DLD1 (cell line): ENCODE measurements around the gene DES.

Experiments used
- in situ Hi-C: cut with HindIII; loops from 2 replicates; pipeline ENCODE4 v1.10.0; 2017; ENCODE audit warnings: low sequenced_read_pairs

DES gene

DNA sequence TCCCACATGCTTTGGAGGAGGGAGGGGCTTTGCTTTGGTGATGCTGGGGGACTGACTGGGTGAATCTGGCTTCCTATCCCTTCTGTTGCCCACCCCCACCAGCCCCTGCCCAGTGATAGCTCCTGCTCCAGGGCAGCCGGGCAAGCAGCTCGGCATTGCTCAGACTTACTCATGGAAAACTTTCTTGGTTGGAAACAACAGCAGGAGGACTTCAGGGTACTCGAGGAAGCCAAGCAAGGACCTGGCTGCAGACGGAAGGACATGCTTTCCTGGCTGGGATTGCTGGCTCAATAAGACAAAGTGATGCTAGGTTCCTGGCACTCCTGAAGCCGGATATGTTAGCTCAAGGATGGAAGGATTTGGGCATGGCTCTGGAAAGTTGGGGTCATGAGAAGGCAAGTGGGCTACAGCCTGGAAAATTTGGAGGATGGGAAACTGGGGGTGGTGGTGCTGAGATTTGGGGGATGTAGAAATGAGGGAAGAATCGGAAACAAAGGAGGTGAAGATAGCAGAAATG lies 19.6 kb downstream of the DES start:
- in situ Hi-C loops, result no loop called here

GRCh38 chr2:219438453-219438852 lies 20.3 kb downstream of the DES start:
- in situ Hi-C loops, result no loop called here

- in situ Hi-C loops, result no loop called here
Measured at GRCh38 chr2:219439506-219439905, 21.3 kb downstream of the DES start.

GRCh38 chr2:219440388-219441256 lies 22.4 kb downstream of the DES start:
- in situ Hi-C loops, result no loop called here

DNA sequence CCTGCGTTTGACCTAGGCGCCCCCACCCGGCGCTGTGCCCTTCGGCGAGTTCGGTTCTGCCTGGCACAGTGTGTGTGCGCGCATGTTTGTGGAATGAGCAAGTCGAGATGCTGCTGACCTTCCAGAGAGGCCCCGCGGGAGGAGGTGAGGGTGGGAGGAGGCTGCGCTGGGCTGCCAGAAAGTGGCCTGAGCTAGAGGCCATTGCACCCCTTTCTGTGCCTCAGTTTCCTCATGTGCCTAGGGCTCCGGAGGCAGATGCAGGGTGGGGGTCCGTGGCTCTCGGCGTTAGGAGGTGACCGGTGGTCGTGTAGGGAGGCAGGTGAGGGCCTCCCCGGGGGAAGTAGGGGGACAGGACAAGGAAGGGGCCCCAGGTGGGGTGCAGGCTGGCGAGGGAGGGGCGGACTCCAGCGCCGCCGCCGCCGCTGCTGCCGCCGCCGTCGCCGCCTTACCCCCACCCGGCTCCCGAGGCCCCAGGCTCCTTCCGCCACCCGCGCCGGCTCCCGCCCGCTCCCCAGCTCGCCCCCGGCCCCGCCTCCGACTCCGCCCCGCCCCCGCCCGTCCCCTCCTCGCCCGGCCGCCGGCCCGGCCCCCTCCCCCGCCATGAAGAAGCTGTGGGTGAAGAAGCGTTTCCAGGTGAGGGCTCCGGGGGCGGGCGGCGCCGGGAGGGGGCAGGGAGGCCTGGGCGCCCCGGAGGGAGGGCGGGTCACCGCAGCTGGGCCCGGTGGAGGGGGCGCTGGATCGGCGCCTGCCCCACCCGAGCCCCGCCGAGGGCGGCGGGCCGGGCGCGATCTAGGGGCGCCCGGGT lies 23.5 kb downstream of the DES start:
- in situ Hi-C loops, result no loop called here

DNA sequence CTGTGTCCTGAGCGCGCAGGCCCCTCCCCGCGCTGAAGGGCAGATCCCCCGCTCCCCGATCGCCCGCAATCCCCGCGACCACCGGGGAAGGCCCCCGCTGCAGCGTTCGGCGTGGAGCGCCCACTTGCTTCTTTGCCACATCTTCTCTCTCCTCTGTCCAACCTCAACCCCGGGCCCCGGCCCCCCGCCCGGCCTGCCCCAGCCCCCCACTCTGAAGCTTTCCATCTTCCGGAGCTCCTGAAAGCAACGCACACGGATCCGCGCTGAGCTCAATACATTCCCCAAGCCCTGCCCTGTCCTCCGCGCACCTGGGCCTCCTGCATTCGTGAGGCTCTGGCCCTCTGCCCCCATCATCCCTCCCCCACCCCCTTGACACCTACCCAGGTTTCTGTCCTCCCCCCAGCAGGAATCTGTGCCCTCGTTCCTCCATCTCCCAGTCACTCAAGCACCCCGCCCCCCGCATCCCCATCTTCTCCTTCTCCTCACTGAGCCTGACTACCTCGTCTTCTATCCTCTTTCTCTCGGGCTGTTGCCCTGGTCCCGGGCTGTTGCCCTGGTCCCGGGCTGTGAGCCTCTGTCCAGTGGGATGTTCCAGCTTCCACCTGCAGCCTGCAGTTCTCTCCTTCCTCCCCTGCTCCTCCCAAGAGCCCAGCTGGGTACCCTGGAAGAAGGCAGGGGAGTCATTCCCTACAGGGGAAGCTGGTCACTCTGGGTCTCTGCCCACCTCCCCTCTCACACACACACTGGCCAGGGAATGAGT lies 24.3 kb downstream of the DES start:
- in situ Hi-C loops, result no loop called here

DNA sequence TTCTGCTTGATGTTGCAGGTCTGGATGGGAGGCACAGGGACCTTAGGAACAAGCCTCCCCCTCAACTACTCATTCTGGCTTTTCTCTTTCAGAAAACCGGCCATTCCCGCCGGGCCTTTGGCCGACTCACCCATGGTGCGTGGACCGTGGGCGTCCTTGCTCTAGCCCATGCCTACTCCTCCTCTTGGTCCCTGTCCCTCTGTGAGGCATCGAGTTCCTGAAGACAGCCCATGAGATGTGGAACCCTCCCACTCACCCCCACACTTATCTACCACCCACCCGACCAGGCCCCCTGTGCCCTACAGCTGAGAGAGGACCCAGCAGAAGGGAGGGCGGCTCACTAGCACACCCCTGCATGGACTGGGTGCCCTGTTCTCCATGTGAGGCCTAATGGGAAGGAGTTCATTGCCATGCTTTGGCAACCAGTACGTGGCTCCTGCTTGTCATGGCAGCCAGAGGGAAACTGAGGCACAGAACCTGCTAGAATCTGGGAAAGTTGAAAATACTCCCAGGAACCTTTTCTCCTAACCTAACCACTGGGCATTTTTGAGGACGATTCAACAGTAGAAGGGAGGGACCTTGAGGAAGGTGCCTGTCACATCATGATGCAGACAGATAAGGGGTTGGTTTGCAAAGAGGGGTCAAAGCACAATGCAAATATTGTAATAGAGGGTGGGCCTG lies 25.0 kb downstream of the DES start:
- in situ Hi-C loops, result no loop called here

DNA sequence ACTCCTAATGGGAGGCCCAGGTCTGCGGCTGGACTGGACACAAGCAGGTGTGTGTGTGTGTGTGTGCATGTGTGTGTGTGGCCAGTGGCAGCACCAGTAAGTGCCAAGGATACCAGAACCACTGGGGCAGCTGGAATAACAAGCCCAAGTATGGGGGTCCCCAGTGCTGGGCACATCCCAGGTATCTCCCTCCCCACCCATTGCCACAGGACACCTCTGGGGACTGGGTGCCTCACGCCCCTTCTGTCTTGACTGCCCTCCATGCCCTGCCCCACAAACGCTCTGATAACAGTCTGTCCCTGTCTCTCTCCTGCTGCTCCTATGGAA lies 25.5 kb downstream of the DES start:
- in situ Hi-C loops, result no loop called here

- in situ Hi-C loops, result no loop called here
Measured at GRCh38 chr2:219444566-219445091, 26.5 kb downstream of the DES start.

DNA sequence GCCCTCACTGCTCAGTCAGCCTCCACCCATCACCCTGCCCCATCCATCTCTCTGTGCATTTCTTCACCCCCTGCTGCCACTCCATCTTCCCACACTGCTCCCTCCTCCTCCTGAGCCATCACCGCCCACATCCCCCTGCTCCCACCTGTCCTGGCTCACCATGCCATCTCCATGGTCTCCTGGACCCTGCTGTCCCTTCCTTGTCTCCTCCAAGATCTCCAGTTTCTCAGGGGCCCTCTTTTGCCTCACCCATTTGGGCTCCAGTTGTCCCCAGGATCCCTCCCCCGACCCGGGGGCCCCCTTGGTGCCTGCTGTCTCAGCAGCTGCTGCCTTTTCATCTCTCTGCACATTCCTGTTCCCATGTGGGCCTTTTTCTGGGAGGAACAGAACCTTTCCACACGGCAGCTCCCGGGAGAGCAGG lies 27.1 kb downstream of the DES start:
- in situ Hi-C loops, result no loop called here

DNA sequence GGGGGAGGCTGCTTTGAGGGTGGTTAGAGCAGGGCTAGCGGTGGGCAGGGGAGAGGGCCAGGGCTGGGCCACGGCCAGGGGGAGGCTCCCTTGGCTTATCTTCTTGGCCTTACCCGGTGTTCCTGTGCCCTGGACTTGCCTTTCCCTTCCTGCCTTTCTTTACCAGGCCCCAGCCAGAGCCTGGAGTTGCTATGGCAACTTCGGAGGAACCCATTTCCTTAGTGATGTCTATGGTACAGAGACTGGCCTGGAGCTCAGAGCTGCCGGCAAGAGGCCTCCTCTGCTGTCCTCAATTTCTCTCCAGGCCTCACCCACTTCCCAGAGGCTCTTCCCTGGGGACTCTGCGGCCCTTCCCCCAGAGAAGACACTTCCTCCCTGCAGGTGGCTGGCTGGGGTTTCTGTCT lies 27.9 kb downstream of the DES start:
- in situ Hi-C loops, result no loop called here

DNA sequence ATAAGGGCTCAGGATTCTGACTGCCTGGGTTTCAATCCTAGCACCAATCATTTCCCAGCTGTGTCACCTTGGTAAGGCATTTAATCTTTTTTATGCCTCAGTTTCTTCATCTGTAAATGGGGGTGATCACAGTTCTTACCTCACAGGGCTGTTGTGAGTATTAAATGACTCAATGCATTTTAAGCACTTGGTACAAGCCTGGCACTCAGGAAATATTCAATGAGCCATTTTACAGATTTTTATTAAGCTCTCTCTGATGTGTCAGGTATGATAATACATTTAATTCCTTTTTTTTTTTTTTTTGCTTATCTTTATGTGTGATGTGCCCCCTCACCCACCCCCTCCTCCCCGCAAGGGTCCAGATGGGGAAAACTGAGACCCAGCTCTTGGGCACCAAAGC lies 28.5 kb downstream of the DES start:
- in situ Hi-C loops, result no loop called here

GRCh38 chr2:219447242-219448098 lies 29.3 kb downstream of the DES start:
- in situ Hi-C loops, result no loop called here

DNA sequence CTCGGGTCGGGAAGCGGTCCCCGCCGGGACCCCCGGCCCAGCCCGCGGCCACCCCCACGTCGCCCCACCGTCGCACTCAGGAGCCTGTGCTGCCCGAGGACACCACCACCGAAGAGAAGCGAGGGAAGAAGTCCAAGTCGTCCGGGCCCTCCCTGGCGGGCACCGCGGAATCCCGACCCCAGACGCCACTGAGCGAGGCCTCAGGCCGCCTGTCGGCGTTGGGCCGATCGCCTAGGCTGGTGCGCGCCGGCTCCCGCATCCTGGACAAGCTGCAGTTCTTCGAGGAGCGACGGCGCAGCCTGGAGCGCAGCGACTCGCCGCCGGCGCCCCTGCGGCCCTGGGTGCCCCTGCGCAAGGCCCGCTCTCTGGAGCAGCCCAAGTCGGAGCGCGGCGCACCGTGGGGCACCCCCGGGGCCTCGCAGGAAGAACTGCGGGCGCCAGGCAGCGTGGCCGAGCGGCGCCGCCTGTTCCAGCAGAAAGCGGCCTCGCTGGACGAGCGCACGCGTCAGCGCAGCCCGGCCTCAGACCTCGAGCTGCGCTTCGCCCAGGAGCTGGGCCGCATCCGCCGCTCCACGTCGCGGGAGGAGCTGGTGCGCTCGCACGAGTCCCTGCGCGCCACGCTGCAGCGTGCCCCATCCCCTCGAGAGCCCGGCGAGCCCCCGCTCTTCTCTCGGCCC lies 30.1 kb downstream of the DES start:
- in situ Hi-C loops, result no loop called here

DNA sequence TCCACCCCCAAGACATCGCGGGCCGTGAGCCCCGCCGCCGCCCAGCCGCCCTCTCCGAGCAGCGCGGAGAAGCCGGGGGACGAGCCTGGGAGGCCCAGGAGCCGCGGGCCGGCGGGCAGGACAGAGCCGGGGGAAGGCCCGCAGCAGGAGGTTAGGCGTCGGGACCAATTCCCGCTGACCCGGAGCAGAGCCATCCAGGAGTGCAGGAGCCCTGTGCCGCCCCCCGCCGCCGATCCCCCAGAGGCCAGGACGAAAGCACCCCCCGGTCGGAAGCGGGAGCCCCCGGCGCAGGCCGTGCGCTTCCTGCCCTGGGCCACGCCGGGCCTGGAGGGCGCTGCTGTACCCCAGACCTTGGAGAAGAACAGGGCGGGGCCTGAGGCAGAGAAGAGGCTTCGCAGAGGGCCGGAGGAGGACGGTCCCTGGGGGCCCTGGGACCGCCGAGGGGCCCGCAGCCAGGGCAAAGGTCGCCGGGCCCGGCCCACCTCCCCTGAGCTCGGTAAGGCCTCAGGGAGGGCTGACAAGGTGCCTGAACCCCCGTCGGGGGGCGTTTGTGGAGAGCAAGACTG lies 30.7 kb downstream of the DES start:
- in situ Hi-C loops, result no loop called here

- in situ Hi-C loops, result no loop called here
Measured at GRCh38 chr2:219449609-219450008, 31.4 kb downstream of the DES start.

DNA sequence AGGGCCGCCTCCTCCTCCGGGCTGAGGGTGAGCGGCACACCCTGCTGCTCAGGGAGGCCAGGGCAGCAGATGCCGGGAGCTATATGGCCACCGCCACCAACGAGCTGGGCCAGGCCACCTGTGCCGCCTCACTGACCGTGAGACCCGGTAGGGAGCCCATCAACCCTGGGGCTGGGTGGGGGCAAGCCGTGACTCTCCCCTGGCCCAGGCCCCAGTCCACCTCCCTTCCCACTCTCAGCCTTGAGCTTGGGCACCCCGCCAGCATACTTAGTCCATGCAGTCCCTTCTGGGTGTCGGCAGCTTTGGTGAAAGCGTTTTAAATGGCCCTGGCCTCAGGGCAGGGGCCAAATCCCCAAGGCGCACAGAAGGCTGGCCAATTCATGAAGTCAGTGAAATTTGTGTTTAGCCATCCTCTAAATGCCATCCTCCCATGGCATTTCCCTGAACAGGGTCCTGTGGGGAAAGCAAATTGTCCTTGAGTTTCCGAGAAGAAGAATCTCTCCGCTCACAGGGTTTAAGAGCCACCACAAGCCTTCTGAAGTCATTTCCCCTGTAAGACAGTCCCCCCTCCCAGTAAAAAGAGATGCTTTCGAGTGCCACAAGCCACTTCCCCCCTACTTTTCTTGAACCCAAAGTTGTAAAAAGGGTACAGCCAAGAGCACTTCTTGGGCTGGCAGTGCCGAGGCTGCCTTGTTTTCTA lies 33.6 kb downstream of the DES start:
- in situ Hi-C loops, result no loop called here
